Pons (tissue), 1 donor: ENCODE data around the gene NCEH1.
"Not testable (repeated sequence)": the region's sequence is repeated elsewhere in the genome, so short reads cannot be mapped to it uniquely, and the experiment has no call there.

Experiments
- DNase-seq: peaks from one replicate; pipeline ENCODE4 v3.0.0-alpha.2; 2016; ENCODE audit warnings: low spot score

Gene NCEH1

DNA sequence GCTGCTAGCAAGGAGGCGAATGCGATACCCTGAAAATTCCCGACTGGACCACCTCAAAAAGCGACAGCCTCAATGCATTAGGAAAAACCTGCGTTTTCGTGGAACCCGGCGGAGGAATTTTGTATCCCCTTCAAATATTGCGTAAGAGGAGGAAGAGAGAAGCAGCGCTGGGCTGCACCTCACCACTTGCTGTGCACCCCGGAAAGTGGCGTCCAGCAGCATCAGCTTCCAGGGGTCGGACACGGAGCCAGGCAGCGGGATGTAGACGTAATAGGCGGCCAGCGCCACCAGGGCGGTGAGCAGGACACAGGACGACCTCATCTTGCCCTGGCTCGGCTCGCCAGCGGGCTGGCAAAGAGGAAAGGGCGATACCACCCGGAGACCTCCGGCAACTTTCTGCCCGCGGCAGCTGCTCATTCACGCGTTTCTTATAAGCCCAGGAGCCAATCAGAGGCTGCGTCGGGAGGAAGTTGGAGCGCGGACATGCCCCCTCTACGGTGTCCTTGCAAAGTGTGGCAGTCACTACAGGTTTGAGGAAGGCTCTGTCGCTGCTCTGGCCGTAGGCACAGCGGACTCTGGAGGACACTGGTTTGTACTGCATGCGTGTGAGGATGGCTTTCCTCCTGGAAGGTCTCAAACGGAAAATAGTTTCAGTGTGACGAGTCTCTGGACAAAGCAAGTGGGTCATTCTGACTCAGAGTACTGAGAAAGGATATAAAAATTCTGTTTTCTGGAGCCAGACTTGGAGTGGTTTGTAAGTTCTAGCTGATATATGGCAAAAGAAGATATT is at the start of gene NCEH1:
TSS of gene NCEH1 (minus strand) at position 404 of the 790 bp plus-strand sequence. CDS start at position 321, 83 bp downstream.
- peak; percentile 95 for DNase-seq

DNA sequence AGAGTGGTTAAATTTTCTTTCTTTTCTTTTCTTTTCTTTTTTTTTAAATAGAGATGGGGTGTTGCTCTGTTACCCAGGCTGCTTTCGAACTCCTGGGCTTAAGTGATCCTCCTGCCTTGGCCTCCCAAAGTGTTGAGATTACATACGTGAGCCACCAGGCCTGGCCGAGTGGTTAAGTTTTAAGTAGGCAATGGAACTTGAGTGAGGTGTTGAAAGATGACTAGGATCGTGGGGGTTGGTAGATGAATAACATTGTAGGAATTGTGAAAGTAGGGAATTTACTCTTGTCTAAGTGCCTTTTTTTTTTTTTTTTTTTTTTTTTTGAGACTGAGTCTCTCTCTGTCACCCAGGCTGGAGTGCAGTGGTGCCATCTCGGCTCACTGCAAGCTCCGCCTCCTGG is 49.5 kb upstream of the NCEH1 start:
- not testable (repeated sequence) for DNase-seq

GRCh38 chr3:172753125-172753524 is 42.3 kb upstream of the NCEH1 start:
- DNase-seq: no peak

DNA sequence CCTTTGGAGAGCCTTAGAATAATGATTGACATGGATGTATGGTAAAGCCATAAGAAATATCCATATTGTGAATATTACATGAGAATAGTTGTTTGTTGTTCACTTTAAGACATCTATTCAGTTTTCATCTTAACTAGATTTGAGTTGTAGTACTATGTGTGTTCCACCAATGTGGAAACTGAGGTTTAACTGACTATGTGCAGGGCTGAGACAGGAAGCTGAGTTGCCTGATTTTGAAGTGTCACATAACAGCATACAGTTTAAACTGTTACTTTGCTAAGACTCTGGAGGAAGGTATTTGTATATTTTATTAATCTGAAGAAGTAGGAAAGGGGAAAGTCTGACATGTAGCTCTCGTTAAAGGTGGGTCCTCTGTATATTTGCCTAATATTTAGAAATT is 41.8 kb upstream of the NCEH1 start:
- no peak for DNase-seq

GRCh38 chr3:172751175-172751704 is 40.4 kb upstream of the NCEH1 start:
- peak; percentile 15 for DNase-seq

GRCh38 chr3:172750368-172751174 is 39.7 kb upstream of the NCEH1 start, which contains the start of gene ECT2:
TSS of gene ECT2 (plus strand) at chr3:172750726. CDS start at chr3:172754531, 3,805 bp downstream.
- DNase-seq: peak; percentile 100

- no peak for DNase-seq
These were observed 39.2 kb upstream of the NCEH1 start for GRCh38 chr3:172750069-172750367.

DNA sequence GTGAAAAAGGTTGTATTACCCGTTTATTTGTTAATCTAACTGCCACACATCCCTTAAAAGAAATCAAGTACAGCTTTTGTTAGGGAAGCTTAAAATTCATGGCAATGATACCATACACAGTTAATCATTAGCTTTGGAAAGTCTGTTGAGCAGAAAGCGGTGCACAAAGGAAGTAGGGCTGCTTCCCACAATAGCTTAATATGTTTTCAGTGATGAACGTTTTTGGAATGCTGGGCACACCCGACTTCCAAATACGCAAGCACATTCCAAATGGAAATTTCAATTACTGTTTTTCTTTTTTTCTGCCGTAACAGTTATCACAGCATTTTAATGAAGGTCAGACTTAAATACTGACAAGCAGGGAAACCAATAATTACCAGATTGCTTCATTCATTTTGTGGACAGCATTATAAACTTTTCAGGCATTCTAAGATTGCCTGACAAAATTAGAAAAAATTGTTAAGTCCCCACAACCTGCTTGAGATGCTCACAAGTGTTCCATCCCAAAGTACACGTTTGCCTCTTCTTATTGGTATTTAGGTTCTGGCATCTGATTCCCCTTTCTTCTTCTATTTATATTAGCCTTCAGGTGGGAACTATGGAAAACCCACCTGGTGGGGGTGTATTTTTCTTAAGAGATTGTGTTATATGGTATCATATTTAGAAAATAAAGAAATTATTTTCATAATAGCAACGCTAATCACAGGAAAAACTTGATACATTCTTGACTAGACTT is 38.5 kb upstream of the NCEH1 start:
- DNase-seq: peak; percentile 12

DNA sequence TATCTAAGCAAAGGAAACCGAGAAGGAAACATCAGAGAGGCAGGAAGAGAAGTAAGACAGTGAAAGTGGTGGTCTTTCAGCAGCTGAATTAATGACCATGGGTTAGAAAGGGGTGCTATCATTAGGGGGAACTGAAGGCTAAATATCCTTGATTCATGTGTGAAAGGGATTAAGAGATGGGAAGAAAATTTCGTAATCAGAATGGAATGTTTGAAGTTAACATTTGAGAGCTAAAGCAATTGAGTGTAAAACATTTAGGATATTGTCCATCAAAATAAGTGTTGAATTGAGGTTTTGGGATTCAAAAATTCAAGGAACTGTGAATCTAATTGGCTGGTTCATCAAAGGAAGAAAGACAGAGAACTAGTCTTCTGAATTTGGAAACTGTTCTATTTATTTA is 35.6 kb upstream of the NCEH1 start:
- DNase-seq: no peak

- no peak for DNase-seq
These were observed 28.6 kb upstream of the NCEH1 start for GRCh38 chr3:172739462-172739861.

GRCh38 chr3:172735014-172735413 is 24.1 kb upstream of the NCEH1 start:
- DNase-seq: no peak

GRCh38 chr3:172726380-172726779 is 15.5 kb upstream of the NCEH1 start:
- no peak for DNase-seq

DNA sequence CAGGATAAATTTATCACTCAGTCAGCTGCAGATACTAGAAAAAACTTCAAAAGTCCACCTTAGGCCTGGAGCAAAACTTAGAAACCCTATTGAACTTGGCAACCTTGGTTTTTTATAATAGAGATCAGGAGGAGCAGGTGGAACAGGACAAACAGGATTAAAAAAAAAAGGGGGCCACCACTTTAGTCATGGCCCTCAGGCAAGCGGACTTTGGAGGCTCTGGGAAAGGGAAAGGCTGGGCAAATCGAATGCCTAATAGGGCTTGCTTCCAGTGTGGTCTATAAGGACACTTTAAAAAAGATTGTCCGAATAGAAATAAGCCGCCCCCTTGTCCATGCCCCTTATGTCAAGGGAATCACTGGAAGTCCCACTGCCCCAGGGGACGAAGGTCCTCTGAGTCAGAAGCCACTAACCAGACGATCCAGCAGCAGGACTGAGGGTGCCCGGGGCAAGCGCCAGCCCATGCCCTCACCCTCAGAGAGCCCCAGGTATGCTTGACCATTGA is 11.7 kb upstream of the NCEH1 start:
- not testable (repeated sequence) for DNase-seq

DNA sequence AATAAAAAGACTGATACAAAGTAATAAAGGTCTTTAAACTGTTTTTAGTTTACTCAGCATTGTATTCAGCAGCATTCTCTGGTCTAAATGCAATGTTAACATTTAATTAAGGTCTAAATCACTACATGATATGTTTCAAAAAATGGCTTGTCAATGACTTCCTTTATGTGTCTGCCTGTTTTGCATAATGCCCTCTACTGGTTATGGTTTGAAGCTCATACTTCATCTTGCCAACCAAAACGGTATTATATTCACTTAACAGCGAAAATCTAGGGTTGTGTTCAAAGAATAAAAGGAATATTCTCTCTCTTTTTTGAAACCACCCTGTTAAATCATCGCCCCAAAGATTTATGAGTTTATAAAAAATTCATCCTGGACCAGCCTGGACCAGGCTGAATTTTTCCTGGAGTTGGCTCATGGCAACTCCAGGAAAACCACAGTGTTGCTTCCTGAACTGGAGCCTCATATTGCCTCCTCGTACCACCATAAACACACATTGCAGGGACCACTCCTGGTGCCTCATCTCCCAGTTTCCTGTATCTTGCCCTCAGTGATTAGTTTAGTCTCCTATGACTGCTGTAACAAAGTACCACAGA is 6.7 kb upstream of the NCEH1 start:
- no peak for DNase-seq

DNA sequence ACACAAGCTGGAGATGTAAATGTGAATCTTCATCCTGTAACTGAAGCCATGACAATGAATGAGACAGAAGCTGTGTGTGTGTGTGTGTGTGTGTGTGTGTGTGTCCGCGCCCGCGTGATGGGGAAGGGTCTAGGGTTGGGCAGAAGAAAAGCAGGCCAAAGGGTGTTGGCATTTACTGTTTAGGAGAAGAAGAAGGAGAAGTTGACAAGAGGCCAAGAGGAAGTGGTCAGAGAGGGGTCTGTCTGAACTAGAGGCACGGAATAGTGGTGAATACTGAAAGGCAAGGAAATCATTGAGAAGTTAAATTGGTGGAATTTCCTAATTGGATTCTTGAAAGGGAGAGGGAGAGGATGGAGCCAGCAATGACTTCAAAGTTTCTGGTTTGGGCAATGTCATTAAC is 5.6 kb upstream of the NCEH1 start:
- DNase-seq: peak; percentile 83

DNA sequence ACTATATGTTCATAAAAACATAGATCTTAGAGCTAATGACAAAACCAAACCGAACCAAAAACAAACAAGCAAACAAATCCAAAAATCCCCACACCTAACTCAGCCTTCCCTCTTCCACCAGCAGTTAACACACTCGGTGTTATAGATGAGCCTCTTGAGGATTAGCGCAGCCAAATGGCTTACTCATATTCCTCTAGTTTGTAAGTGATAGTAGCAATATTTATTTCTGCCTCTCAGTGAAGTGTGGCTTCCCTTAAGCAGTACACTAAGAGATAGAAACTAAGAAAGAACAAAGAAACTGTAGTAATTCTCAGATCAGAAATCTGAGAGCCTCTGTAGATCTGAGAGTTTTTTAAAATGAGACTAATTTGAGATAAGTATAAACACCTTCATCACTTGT is 2.4 kb upstream of the NCEH1 start:
- no peak for DNase-seq

DNA sequence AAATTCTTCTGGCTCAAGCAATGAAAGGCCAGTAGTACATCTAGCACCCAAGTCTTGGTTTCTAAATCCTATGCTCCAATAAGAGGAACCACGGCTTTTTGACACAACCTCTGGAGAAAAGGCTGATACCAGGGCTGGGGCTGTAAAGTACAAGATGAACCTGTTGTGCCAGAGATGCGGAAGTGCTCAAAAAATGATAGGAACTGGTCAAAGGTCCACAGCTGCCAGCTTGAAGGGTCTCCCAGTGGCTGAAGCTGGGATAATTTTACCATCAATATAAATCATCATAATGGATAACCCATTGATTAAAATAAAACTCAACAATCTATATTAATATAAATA is 558 bp upstream of the NCEH1 start:
- DNase-seq: no peak

- DNase-seq: peak; percentile 35
These were observed 848 bp downstream of the NCEH1 start for GRCh38 chr3:172709774-172710663.

GRCh38 chr3:172708921-172709773 is 1.7 kb downstream of the NCEH1 start:
- no peak for DNase-seq

- DNase-seq: no peak
These were observed 2.9 kb downstream of the NCEH1 start for GRCh38 chr3:172707967-172708366.
